IMR-90 (cell line): ENCODE measurements around the gene FBXL19. TPM values are rescaled to one million over a fixed set of nuclear protein-coding genes. Genes with fewer than 3 reads are reported as not detected.
A peak's percentile ranks its signal among the peaks of the same experiment; 100 is the strongest.

Source experiments
- ATAC-seq: fragments of 200-7000 bp; cut with Tn5 transposase; 2 replicates; pipeline ENCODE4 v1.9.1; 2020; ENCODE audit warnings: low read depth, mild to moderate bottlenecking, moderate library complexity
- BruUV-seq: library from RNA; stranded (reverse); fragments of 400-500 nt; replicated peaks from 2 replicates; lab custom pipeline; 2021; lab: Mats Ljungman, UMichigan
- CTCF ChIA-PET: fragments of 300-600 bp; formaldehyde crosslinking; extraction: SDS; loops from one replicate; lab custom pipeline; 2021; ENCODE audit warnings: antibody characterized with exemption; lab: Yijun Ruan, JAX
- POLR2A ChIA-PET: fragments of 300-600 bp; sonication (Branson Sonifier 250); formaldehyde crosslinking; loops from one replicate; lab custom pipeline; 2022; ENCODE audit warnings: antibody characterized with exemption; ENCODE audit not compliant: unreplicated experiment; lab: Charles Lee
- DNase-seq: peaks from one replicate; pipeline ENCODE4 v3.0.0; 2013
- H2AFZ ChIP-seq: replicated peaks from 2 replicates; pipeline ENCODE3; 2013; ENCODE audit warnings: low read length, mild to moderate bottlenecking; ENCODE audit not compliant: poor library complexity
- H2AK5ac ChIP-seq: 2 replicates; pipeline ENCODE4 v1.6.1; 2013; ENCODE audit warnings: low read depth, low read length, inconsistent platforms
- H2AK9ac ChIP-seq: replicated peaks from 2 replicates; pipeline ENCODE3; 2013; ENCODE audit warnings: mild to moderate bottlenecking, low read depth, low read length, moderate library complexity; ENCODE audit not compliant: poor library complexity
- H2BK120ac ChIP-seq: 2 replicates; pipeline ENCODE4 v1.6.1; 2013; ENCODE audit warnings: low read depth, low read length, inconsistent platforms
- H2BK15ac ChIP-seq: 3 replicates; pipeline ENCODE4 v1.6.1; 2013; ENCODE audit warnings: low read depth, low read length, inconsistent platforms
- H2BK20ac ChIP-seq: 2 replicates; pipeline ENCODE4 v1.6.1; 2013; ENCODE audit warnings: low read depth, mild to moderate bottlenecking, inconsistent platforms, low read length, moderate library complexity
- H2BK5ac ChIP-seq: 2 replicates; pipeline ENCODE4 v1.6.1; 2013; ENCODE audit warnings: mild to moderate bottlenecking, low read depth, low read length, inconsistent platforms; ENCODE audit not compliant: poor library complexity, severe bottlenecking
- H3K14ac ChIP-seq: replicated peaks from 2 replicates; pipeline ENCODE4 v1.6.1; 2013; ENCODE audit warnings: low read depth, low read length, inconsistent platforms
- H3K18ac ChIP-seq: 2 replicates; pipeline ENCODE4 v1.6.1; 2013; ENCODE audit warnings: low read depth, low read length, control low read depth
- H3K23ac ChIP-seq: 2 replicates; pipeline ENCODE4 v1.6.1; 2013; ENCODE audit warnings: low read depth, low read length, inconsistent platforms
- H3K27ac ChIP-seq: 2 replicates; pipeline ENCODE4 v1.5.1; 2013; ENCODE audit warnings: mild to moderate bottlenecking, control low read depth, low read length; ENCODE audit not compliant: insufficient read depth
- H3K27me3 ChIP-seq: 2 replicates; pipeline ENCODE4 v1.6.1; 2013; ENCODE audit warnings: low read length; ENCODE audit not compliant: control insufficient read depth, insufficient read depth
- H3K36me3 ChIP-seq: 2 replicates; pipeline ENCODE4 v1.6.1; 2013; ENCODE audit warnings: low read length, mixed read lengths; ENCODE audit not compliant: control insufficient read depth, insufficient read depth
- H3K4ac ChIP-seq: 2 replicates; pipeline ENCODE4 v1.6.1; 2013; ENCODE audit warnings: low read depth, low read length, inconsistent platforms
- H3K4me1 ChIP-seq: 2 replicates; pipeline ENCODE4 v1.6.1; 2013; ENCODE audit warnings: low read length, mixed read lengths; ENCODE audit not compliant: control insufficient read depth, insufficient read depth
- H3K4me2 ChIP-seq: 2 replicates; pipeline ENCODE4 v1.6.1; 2013; ENCODE audit warnings: low read depth, mild to moderate bottlenecking, control low read depth, low read length, moderate library complexity
- H3K4me3 ChIP-seq: 2 replicates; pipeline ENCODE4 v1.5.1; 2013; ENCODE audit warnings: low read depth, mild to moderate bottlenecking, control low read depth, low read length, moderate library complexity; ENCODE audit not compliant: insufficient read depth
- H3K56ac ChIP-seq: 2 replicates; pipeline ENCODE4 v1.6.1; 2013; ENCODE audit warnings: low read length, inconsistent platforms; ENCODE audit not compliant: insufficient read depth; ENCODE audit errors: extremely low read depth
- H3K79me1 ChIP-seq, 2 experiments: 2 replicates each; pipeline ENCODE4 v1.6.1; 2013; ENCODE audit warnings: low read length in 2 of 2, inconsistent platforms in 1 of 2, low read depth in 1 of 2
- H3K9ac ChIP-seq: 2 replicates; pipeline ENCODE4 v1.6.1; 2013; ENCODE audit warnings: low read depth, low read length, control low read depth
- H3K9me1 ChIP-seq: 2 replicates; pipeline ENCODE4 v1.6.1; 2013; ENCODE audit warnings: low read length, inconsistent platforms; ENCODE audit not compliant: insufficient read depth
- H3K9me3 ChIP-seq: 2 replicates; pipeline ENCODE4 v1.6.1; 2013; ENCODE audit warnings: low read length; ENCODE audit not compliant: control insufficient read depth, insufficient read depth
- H4K20me1 ChIP-seq: 2 replicates; pipeline ENCODE4 v1.6.1; 2013; ENCODE audit warnings: low read length, inconsistent platforms; ENCODE audit not compliant: insufficient read depth
- H4K5ac ChIP-seq: 2 replicates; pipeline ENCODE4 v1.6.1; 2013; ENCODE audit warnings: mild to moderate bottlenecking, low read depth, low read length, control low read depth
- H4K8ac ChIP-seq, 2 experiments: 2 replicates each; pipeline ENCODE4 v1.6.1; 2013; ENCODE audit warnings: low read depth in 2 of 2, low read length in 2 of 2, control low read depth in 1 of 2, inconsistent platforms in 1 of 2
- H4K91ac ChIP-seq: 2 replicates; pipeline ENCODE4 v1.6.1; 2013; ENCODE audit warnings: low read depth, low read length, inconsistent platforms; ENCODE audit not compliant: insufficient read depth
- CEBPB ChIP-seq: IDR thresholded peaks from 2 replicates; pipeline ENCODE4 v1.6.1; 2012; ENCODE audit warnings: low read depth, low read length, improper control_type of control experiment
- CHD1 ChIP-seq: IDR thresholded peaks from 2 replicates; pipeline ENCODE4 v1.6.1; 2012; ENCODE audit warnings: low read depth, low read length, improper control_type of control experiment
- FOS ChIP-seq: fragments of 150-350 bp; IDR thresholded peaks from 2 replicates; pipeline ENCODE4 v1.6.1; 2016; ENCODE audit warnings: low read depth, low read length
- MAZ ChIP-seq: IDR thresholded peaks from 2 replicates; pipeline ENCODE4 v1.6.1; 2012; ENCODE audit warnings: low read depth, mild to moderate bottlenecking, low read length, improper control_type of control experiment, moderate library complexity, borderline replicate concordance
- NFE2L2 ChIP-seq: fragments of 150-350 bp; IDR thresholded peaks from 2 replicates; pipeline ENCODE4 v1.6.1; 2016; ENCODE audit warnings: low read depth, mild to moderate bottlenecking, low read length
- POLR2A ChIP-seq: IDR thresholded peaks from 2 replicates; pipeline ENCODE4 v1.6.1; 2012; ENCODE audit warnings: mild to moderate bottlenecking, low read depth, low read length
- RAD21 ChIP-seq: IDR thresholded peaks from 2 replicates; pipeline ENCODE4 v1.6.1; 2012; ENCODE audit warnings: low read length, improper control_type of control experiment
- RCOR1 ChIP-seq: IDR thresholded peaks from 2 replicates; pipeline ENCODE4 v1.6.1; 2012; ENCODE audit warnings: mild to moderate bottlenecking, low read length, improper control_type of control experiment; ENCODE audit not compliant: insufficient replicate concordance
- RFX5 ChIP-seq: IDR thresholded peaks from 2 replicates; pipeline ENCODE4 v1.8.0; 2012; ENCODE audit warnings: low read depth, mild to moderate bottlenecking, low read length, moderate library complexity
- SMC3 ChIP-seq: fragments of 150-350 bp; IDR thresholded peaks from 2 replicates; pipeline ENCODE4 v1.6.1; 2016; ENCODE audit warnings: low read depth, mild to moderate bottlenecking, antibody characterized with exemption, low read length, moderate library complexity
- WGBS, 2 experiments: methylation state at CpG; one replicate each; pipeline versions ENCODE4 v1.1.5 to v1.1.7; 2013; ENCODE audit warnings: missing lambda C conversion rate in 2 of 2; ENCODE audit not compliant: insufficient read length in 1 of 2; ENCODE audit errors: extremely low coverage in 2 of 2; 5-methylcytosine and 5-hydroxymethylcytosine counted together
- dilution Hi-C: fragments of 300-500 bp; cut with HindIII; formaldehyde crosslinking; loops from one replicate; pipeline ENCODE4 v1.14.3; 2018; ENCODE audit warnings: low sequenced_read_pairs; ENCODE audit not compliant: unreplicated experiment
- in situ Hi-C: fragments of 300-500 bp; cut with MboI; formaldehyde crosslinking; loops from 3 replicates; pipeline ENCODE4 v1.14.3; 2019; ENCODE audit warnings: low sequenced_read_pairs, inconsistent platforms, mixed read lengths
- intact Hi-C: fragments of 100-400 bp; cut with micrococcal nuclease; formaldehyde crosslinking; loops from 2 replicates; pipeline ENCODE4 v1.10.0; 2022
- polyA plus RNA-seq, 3 experiments: library from polyadenylated mRNA; depleted of rRNA; stranded (reverse); fragments of >200 nt; gene quantifications; 2 replicates each; pipeline ENCODE4 v1.2.3, GENCODE V29; 2012; ENCODE audit warnings: low replicate concordance in 1 of 3
- total RNA-seq: library from RNA; depleted of rRNA; stranded (reverse); fragments of >200 nt; gene quantifications from 2 replicates; pipeline ENCODE4 v1.2.3, GENCODE V29; 2012
- TF ChIP-seq, protein P1 (sequence below): fragments of 150-350 bp; IDR thresholded peaks from 2 replicates; pipeline ENCODE4 v1.6.1; 2017; ENCODE audit warnings: mild to moderate bottlenecking, antibody characterized with exemption, low read length, low read depth
- TF ChIP-seq, protein P2 (sequence below): conservative IDR thresholded peaks from 2 replicates; pipeline ENCODE4 v1.5.1; 2012; ENCODE audit warnings: mild to moderate bottlenecking, low read depth, low read length, improper control_type of control experiment
- TF ChIP-seq, protein P3 (sequence below): fragments of 150-350 bp; IDR thresholded peaks from 2 replicates; pipeline ENCODE4 v1.6.1; 2016; ENCODE audit warnings: low read depth, mild to moderate bottlenecking, low read length, moderate library complexity, borderline replicate concordance

FBXL19 gene
- total and polyA plus RNA-seq, 2 of the 4 experiments (the other 2 are of a cell fraction) = 5.0 to 13.8 TPM

DNA sequence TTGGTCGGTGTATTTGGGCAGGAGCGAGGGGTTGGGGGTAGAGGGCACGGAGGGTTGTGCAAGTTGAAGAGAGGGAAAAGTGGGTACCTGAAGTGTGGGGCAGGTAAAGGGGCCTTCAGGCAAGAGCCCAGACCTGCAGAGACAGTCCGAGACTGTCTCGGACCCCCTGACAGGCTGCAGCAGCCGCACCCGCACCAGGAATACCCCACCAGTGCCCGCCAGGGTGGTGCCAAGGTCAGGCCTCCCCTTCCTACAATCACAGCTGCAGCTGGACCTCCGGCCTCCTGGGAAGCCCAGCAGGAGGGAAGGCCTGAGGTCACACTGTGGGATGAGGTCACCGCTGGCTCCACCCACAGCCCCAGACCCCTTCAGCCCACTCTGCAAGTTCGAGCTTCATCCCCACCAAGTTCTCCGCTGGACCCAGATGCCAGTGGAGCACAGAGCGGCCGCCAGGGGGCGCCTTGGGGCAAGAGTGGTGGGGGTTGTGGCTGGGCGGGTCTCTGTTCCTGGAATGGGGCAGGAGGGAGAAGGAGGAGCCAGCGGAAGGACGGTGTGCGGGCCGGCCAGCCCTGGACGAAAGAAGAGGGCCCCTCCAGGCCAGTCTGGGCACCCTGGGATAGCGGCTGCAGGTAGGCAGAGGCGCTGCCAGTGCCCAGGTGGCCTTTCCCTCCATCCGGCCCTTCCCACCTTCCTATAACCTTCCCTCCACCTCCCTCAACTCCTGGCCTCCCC lies 61.5 kb downstream of the FBXL19 start, which contains the start of gene HSD3B7:
Gene HSD3B7 (plus strand): TSS at position 539 of the 732 bp plus-strand sequence. CDS start 452 bp downstream, outside the sequence.
- CTCF ChIA-PET = interaction anchor here (0.5 to 1.0 kb wide), 4 partner anchors 14 to 158 kb away, joined by 3 to 4 read pairs (median 3); no protein-coding TSS in a partner anchor
- TF ChIP-seq RCOR1 (no peak), RFX5 (no peak), MAZ (peak; percentile 94), NFE2L2 (no peak), SMC3 (peak; percentile 99), RAD21 (peak; percentile 89), CHD1 (no peak), POLR2A (peak; percentile 36; the same call in 1 of the 2 replicates), FOS (no peak), CEBPB (no peak)
- TF ChIP-seq, protein P1, sequence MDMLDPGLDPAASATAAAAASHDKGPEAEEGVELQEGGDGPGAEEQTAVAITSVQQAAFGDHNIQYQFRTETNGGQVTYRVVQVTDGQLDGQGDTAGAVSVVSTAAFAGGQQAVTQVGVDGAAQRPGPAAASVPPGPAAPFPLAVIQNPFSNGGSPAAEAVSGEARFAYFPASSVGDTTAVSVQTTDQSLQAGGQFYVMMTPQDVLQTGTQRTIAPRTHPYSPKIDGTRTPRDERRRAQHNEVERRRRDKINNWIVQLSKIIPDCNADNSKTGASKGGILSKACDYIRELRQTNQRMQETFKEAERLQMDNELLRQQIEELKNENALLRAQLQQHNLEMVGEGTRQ = no peak
- TF ChIP-seq, protein P2, sequence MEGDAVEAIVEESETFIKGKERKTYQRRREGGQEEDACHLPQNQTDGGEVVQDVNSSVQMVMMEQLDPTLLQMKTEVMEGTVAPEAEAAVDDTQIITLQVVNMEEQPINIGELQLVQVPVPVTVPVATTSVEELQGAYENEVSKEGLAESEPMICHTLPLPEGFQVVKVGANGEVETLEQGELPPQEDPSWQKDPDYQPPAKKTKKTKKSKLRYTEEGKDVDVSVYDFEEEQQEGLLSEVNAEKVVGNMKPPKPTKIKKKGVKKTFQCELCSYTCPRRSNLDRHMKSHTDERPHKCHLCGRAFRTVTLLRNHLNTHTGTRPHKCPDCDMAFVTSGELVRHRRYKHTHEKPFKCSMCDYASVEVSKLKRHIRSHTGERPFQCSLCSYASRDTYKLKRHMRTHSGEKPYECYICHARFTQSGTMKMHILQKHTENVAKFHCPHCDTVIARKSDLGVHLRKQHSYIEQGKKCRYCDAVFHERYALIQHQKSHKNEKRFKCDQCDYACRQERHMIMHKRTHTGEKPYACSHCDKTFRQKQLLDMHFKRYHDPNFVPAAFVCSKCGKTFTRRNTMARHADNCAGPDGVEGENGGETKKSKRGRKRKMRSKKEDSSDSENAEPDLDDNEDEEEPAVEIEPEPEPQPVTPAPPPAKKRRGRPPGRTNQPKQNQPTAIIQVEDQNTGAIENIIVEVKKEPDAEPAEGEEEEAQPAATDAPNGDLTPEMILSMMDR = peak; percentile 91
- TF ChIP-seq, protein P3, sequence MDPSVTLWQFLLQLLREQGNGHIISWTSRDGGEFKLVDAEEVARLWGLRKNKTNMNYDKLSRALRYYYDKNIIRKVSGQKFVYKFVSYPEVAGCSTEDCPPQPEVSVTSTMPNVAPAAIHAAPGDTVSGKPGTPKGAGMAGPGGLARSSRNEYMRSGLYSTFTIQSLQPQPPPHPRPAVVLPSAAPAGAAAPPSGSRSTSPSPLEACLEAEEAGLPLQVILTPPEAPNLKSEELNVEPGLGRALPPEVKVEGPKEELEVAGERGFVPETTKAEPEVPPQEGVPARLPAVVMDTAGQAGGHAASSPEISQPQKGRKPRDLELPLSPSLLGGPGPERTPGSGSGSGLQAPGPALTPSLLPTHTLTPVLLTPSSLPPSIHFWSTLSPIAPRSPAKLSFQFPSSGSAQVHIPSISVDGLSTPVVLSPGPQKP = no peak

More for the DNA sequence above, 61.5 kb downstream of the FBXL19 start, which contains the start of gene HSD3B7:
- WGBS, 2 experiments = 17 to 100% methylated on average over 2 to 9 of the region's 24 CpGs
- Histone ChIP-seq H3K56ac (no peak within 1 kb of the TSS), H3K14ac (peak within 1 kb of the TSS; percentile 91; the same call in 1 of the 2 replicates), H3K27me3 (no peaks in the 10 kb centered on the region), H3K9me1 (no peaks in the 10 kb centered on the region; the same call in none of the 2 replicates), H3K4me2 (peak within 1 kb of the TSS; percentile 85), H2BK120ac (peak within 1 kb of the TSS; percentile 32; the same call in 1 of the 2 replicates), H3K23ac (peak within 1 kb of the TSS; percentile 80; the same call in 1 of the 2 replicates), H2BK15ac (peak within 1 kb of the TSS; percentile 58; the same call in 1 of the 3 replicates), H4K20me1 (no peaks in the 10 kb centered on the region), H2BK5ac (peak within 1 kb of the TSS; percentile 63), H3K18ac (peak within 1 kb of the TSS; percentile 29), H4K5ac (peak within 1 kb of the TSS; percentile 80), H3K4ac (peak within 1 kb of the TSS; percentile 94), H2AFZ (peak within 1 kb of the TSS; percentile 93), H4K8ac (peak within 1 kb of the TSS; percentile 75 to 98), H4K91ac (peak within 1 kb of the TSS; percentile 94), H3K9me3 (no peaks in the 10 kb centered on the region), H3K79me1 (peaks cover 0 to 16% of the 10 kb centered on the region in 2 experiments; a peak in 2 of 4 replicates), H2AK9ac (peak within 1 kb of the TSS; percentile 98), H2BK20ac (0 out of 2 replicates have a peak within 1 kb of the TSS, but pooled peaks have one; percentile 1), H2AK5ac (peak within 1 kb of the TSS; percentile 78), H3K4me3 (peak within 1 kb of the TSS; percentile 47), H3K36me3 (peaks cover 32% of the 10 kb centered on the region), H3K9ac (peak within 1 kb of the TSS; percentile 56), H3K27ac (peak within 1 kb of the TSS; percentile 40), H3K4me1 (peaks cover 8% of the 10 kb centered on the region)
- POLR2A ChIA-PET = interaction anchor here (1.0 to 1.6 kb wide), 2 partner anchors 89 to 157 kb away, joined by 3 to 6 read pairs; partner anchors contain the start of genes ZNF646 and ZNF668
- BruUV-seq = no TSS peak
- in situ Hi-C loops = loop anchor here (10.0 to 25.0 kb wide), 3 partner anchors 100 to 880 kb away; partner anchors contain the start of gene PRSS53
- intact Hi-C loops = loop anchor here (1.0 to 2.0 kb wide), 4 partner anchors 48 to 157 kb away; partner anchors contain the start of genes STX4, VKORC1, ZNF646 and ZNF668
- dilution Hi-C loops = no loop called here
- ATAC-seq (peak; percentile 94), DNase-seq (peak; percentile 68)
